HG03460 (cell line): ENCODE measurements around the gene C2CD3.

Source experiments
- ATAC-seq: cut with Tn5 transposase; IDR thresholded peaks from one replicate; pipeline ENCODE4 v1.9.1; 2021; ENCODE audit not compliant: unreplicated experiment

The C2CD3 gene

GRCh38 chr11:74023276-74023675 lies 147.5 kb downstream of the C2CD3 start:
- no peak for ATAC-seq

- no peak for ATAC-seq
Measured at GRCh38 chr11:74022546-74022945, 148.3 kb downstream of the C2CD3 start.

- ATAC-seq, result no peak
Measured at GRCh38 chr11:74021998-74022397, 148.8 kb downstream of the C2CD3 start.

GRCh38 chr11:74020539-74020938 lies 150.3 kb downstream of the C2CD3 start:
- peak; percentile 66 for ATAC-seq

GRCh38 chr11:74019860-74020259 lies 150.9 kb downstream of the C2CD3 start:
- ATAC-seq, result no peak

GRCh38 chr11:74019104-74019738 lies 151.6 kb downstream of the C2CD3 start:
- no peak for ATAC-seq

- no peak for ATAC-seq
Measured at GRCh38 chr11:74018331-74019005, 152.3 kb downstream of the C2CD3 start.

GRCh38 chr11:74017631-74018030 lies 153.2 kb downstream of the C2CD3 start:
- ATAC-seq, result no peak

- ATAC-seq, result no peak
Measured at GRCh38 chr11:74015919-74016684, 154.7 kb downstream of the C2CD3 start.

GRCh38 chr11:74014880-74015279 lies 155.9 kb downstream of the C2CD3 start:
- ATAC-seq, result no peak

- no peak for ATAC-seq
Measured at GRCh38 chr11:74013141-74013540, 157.7 kb downstream of the C2CD3 start.

- ATAC-seq, result no peak
Measured at GRCh38 chr11:74012074-74012809, 158.6 kb downstream of the C2CD3 start.

GRCh38 chr11:74011360-74012073 lies 159.3 kb downstream of the C2CD3 start:
- peak; percentile 77 for ATAC-seq

- ATAC-seq, result no peak
Measured at GRCh38 chr11:74010306-74011300, 160.2 kb downstream of the C2CD3 start.

- no peak for ATAC-seq
Measured at GRCh38 chr11:74009675-74010305, 161.0 kb downstream of the C2CD3 start.

GRCh38 chr11:74009230-74009547 lies 161.6 kb downstream of the C2CD3 start:
- no peak for ATAC-seq

- ATAC-seq, result no peak
Measured at GRCh38 chr11:74008373-74009229, 162.2 kb downstream of the C2CD3 start, which contains the start of gene UCP3. Gene UCP3, minus strand, starts transcription at chr11:74009085. Its CDS starts 2,043 bp downstream, at chr11:74007042.

GRCh38 chr11:74007691-74008372 lies 163.0 kb downstream of the C2CD3 start:
- ATAC-seq, result no peak
